Nephron progenitor cell (in vitro differentiated cells): ENCODE measurements around the gene CHD1.

Experiments
- DNase-seq: peaks from one replicate; pipeline ENCODE4 v3.0.0; 2021
- H3K27ac Mint-ChIP-seq: 2 replicates; pipeline ENCODE4 v1.8.0; 2021; ENCODE audit warnings: mild to moderate bottlenecking, moderate library complexity, mixed read lengths
- H3K27me3 Mint-ChIP-seq: 2 replicates; pipeline ENCODE4 v1.8.0; 2021; ENCODE audit warnings: mild to moderate bottlenecking, low read depth, mixed read lengths; ENCODE audit not compliant: poor library complexity
- H3K36me3 Mint-ChIP-seq: 2 replicates; pipeline ENCODE4 v1.8.0; 2021; ENCODE audit warnings: low read depth, mixed read lengths
- H3K4me1 Mint-ChIP-seq: 2 replicates; pipeline ENCODE4 v1.8.0; 2021; ENCODE audit warnings: mixed read lengths
- H3K4me3 Mint-ChIP-seq: 2 replicates; pipeline ENCODE4 v1.8.0; 2021; ENCODE audit warnings: mild to moderate bottlenecking, moderate library complexity, mixed read lengths
- H3K9me3 Mint-ChIP-seq: 2 replicates; pipeline ENCODE4 v1.8.0; 2021; ENCODE audit warnings: mild to moderate bottlenecking, moderate library complexity, mixed read lengths
- TF ChIP-seq, protein P1 (sequence below): fragments of 200-600 bp; sonication (generic); IDR thresholded peaks from 2 replicates; pipeline ENCODE4 v1.5.0; 2021; ENCODE audit warnings: antibody characterized with exemption

Gene CHD1

DNA sequence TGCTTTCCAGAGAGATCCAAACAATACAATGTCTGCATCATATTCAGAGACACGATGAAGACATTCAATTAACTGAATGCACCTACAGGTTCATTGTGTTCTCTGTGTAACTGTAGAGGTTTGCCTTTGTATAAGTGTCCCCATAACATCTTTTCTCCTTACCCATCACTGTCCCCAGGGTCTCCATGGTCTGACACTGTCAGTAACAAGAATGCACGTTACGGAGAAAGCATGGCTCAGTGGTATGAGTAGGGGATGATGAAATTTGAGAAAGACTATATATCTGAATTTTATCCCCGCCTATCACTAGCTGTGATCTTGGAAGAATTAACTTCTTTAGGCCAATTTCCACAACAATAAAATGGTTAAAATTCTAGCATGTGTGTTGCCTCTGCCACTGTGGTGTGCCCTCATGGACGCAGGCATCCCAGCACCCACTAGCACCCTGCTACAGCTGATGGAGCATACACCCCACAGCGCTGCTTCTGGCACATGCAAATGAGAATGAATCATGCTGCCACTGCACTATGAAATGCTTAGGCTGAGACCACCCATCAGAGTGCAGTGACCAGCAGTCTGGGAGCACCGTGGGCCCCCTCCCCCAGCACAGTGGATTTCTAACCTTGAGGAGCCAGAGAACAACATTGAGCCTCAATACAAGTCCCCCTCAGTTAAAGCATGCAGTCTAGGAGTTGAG is 101.1 kb downstream of the CHD1 start:
- no peak overlapping the region for H3K27ac Mint-ChIP-seq
- no peak for DNase-seq
- no peaks in the 10 kb centered on the region for H3K9me3 Mint-ChIP-seq
- TF ChIP-seq, protein P1, sequence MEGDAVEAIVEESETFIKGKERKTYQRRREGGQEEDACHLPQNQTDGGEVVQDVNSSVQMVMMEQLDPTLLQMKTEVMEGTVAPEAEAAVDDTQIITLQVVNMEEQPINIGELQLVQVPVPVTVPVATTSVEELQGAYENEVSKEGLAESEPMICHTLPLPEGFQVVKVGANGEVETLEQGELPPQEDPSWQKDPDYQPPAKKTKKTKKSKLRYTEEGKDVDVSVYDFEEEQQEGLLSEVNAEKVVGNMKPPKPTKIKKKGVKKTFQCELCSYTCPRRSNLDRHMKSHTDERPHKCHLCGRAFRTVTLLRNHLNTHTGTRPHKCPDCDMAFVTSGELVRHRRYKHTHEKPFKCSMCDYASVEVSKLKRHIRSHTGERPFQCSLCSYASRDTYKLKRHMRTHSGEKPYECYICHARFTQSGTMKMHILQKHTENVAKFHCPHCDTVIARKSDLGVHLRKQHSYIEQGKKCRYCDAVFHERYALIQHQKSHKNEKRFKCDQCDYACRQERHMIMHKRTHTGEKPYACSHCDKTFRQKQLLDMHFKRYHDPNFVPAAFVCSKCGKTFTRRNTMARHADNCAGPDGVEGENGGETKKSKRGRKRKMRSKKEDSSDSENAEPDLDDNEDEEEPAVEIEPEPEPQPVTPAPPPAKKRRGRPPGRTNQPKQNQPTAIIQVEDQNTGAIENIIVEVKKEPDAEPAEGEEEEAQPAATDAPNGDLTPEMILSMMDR: no peak
- no peaks in the 10 kb centered on the region for H3K36me3 Mint-ChIP-seq
- no peaks in the 10 kb centered on the region for H3K4me1 Mint-ChIP-seq
- no peak overlapping the region for H3K4me3 Mint-ChIP-seq
- H3K27me3 Mint-ChIP-seq: peaks cover 8% of the 10 kb centered on the region

DNA sequence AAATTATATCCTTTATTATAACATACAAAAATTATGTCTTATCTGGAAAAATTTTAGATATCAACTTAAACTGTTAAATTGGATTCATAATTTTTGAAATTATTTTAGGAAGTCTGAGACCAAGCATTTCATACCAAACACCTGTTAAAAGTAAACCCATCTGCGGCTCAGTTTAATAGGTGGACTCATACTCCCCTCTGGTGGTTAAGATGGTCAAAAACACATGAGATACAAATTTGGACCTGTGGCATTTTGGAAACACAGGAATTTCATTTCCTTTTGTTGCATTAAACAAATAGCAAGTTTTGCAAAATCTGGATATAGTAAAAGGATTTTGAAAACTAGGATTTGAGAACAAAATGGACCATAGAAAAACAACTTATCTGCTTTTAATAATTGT is 101.6 kb downstream of the CHD1 start:
- TF ChIP-seq, protein P1: peak; percentile 63
- H3K27me3 Mint-ChIP-seq: peaks cover 8% of the 10 kb centered on the region
- H3K36me3 Mint-ChIP-seq: no peaks in the 10 kb centered on the region
- H3K9me3 Mint-ChIP-seq: peaks cover 5% of the 10 kb centered on the region
- H3K4me1 Mint-ChIP-seq: no peaks in the 10 kb centered on the region
- DNase-seq: peak; percentile 10
- no peak overlapping the region for H3K27ac Mint-ChIP-seq
- no peak overlapping the region for H3K4me3 Mint-ChIP-seq

DNA sequence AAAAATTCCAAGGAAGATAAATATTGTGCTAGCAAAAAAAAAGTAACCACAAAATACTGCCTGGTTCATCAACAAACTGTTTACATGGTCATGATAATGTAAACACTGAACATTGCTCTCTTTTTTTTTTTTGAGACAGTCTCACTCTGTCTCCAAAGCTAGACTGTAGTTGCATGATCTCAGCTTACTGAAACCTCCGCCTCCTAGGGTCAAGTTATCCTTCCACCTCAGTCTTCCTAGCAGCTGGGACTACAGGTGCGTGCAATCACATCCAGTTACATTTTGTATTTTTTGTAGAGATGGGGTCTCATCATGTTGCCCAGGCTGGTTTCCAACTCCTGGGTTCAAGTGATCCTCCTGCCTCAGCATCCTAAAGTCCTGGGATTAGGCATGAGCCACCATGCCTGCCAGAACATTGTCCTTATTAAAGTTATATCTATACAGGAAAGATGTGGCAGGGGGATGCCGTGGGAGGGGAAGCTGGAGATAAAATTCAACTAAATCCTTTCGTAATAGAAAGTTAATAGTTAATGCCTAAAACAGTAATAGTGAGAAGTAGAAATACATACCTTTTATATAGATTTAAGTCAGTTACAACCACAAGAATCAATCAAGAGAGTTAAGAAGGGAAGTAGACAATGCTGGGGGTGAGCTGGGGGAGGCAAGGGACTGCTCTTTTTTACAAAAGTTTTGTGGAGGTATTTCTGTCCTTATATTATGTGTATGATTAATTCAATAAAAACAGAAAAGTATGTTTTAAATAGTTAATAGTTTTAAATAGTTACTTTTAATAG is 103.0 kb downstream of the CHD1 start:
- H3K4me3 Mint-ChIP-seq: no peak overlapping the region
- no peaks in the 10 kb centered on the region for H3K4me1 Mint-ChIP-seq
- DNase-seq: no peak
- peaks cover 16% of the 10 kb centered on the region for H3K9me3 Mint-ChIP-seq
- no peak overlapping the region for H3K27ac Mint-ChIP-seq
- H3K27me3 Mint-ChIP-seq: peaks cover 8% of the 10 kb centered on the region
- TF ChIP-seq, protein P1: no peak
- peaks cover 6% of the 10 kb centered on the region for H3K36me3 Mint-ChIP-seq

DNA sequence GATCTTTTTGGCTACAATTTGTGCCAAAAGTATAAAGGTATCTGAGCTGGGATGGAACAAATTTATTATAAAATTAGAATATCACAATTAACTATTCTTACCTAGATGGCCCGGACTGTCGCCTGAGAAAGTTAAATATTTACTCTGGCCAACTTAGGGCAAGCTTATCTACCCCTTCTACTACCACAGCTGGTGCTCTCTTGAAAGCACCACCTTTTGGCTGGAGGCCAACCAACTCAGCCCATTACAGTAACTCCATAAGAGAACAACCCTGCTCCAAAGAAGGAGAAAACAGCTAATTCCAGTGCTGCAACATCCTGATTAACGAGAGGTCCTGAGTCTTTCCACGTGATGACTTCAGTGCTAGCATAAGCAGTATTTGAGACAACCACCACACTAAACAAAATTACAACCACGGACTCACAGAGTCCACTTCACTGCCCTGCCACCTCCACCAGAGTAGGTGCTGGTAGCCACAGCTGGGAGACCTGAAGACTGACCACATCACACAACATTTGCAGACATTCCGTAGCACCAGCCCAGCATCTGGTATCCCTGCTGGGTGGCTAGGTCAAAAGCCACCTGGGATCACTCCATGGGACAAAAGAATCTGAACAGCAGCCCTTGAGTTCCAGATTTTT is 112.1 kb downstream of the CHD1 start:
- H3K27ac Mint-ChIP-seq: no peak overlapping the region
- H3K27me3 Mint-ChIP-seq: no peaks in the 10 kb centered on the region
- no peak for DNase-seq
- TF ChIP-seq, protein P1: no peak
- no peak overlapping the region for H3K4me3 Mint-ChIP-seq
- H3K36me3 Mint-ChIP-seq: peaks cover 6% of the 10 kb centered on the region
- peaks cover 22% of the 10 kb centered on the region for H3K9me3 Mint-ChIP-seq
- no peaks in the 10 kb centered on the region for H3K4me1 Mint-ChIP-seq

DNA sequence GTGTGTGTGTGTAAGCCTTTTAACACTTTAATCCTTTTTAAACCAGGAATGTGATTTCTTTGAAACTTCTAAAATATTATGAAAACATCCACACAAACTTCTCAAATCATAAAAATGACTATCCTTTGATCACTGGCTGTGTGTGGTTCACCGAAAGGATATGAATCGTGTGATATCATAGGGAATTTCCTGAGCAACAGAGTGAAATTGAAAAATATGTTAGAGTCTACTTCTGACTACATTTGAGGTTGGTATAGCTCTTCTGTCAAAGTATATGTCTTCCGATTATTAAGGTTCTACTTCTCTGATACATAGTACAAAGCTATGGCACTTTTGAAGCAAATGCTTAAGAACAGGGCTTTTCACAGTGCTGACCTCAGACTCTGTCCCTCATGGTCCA is 115.1 kb downstream of the CHD1 start:
- Mint-ChIP-seq H3K4me3 (no peak overlapping the region), H3K27me3 (no peaks in the 10 kb centered on the region), H3K36me3 (no peaks in the 10 kb centered on the region), H3K9me3 (peaks cover 4% of the 10 kb centered on the region), H3K27ac (no peak overlapping the region), H3K4me1 (no peaks in the 10 kb centered on the region)
- DNase-seq: no peak
- TF ChIP-seq, protein P1: no peak
